Cardiac muscle cell (in vitro differentiated cells and primary cell): ENCODE data around the gene NCBP3. TPM values are rescaled to one million over a fixed set of nuclear protein-coding genes. Genes with fewer than 3 reads are reported as not detected.
A peak's percentile ranks its signal among the peaks of the same experiment; 100 is the strongest.

Experiments
- DNase-seq, 2 donors: peaks; one replicate each; pipeline versions ENCODE4 v3.0.0 to v3.0.0-alpha.2; 2010 to 2017; ENCODE audit warnings: low read depth in 1 of 2, low spot score in 1 of 2
- H3K27ac ChIP-seq: fragments of 200-600 bp; sonication (generic); 2 replicates; pipeline ENCODE4 v1.5.1; 2016
- H3K27me3 ChIP-seq: fragments of 200-600 bp; sonication (generic); 2 replicates; pipeline ENCODE4 v1.6.0; 2016; ENCODE audit warnings: control low read depth
- H3K36me3 ChIP-seq: fragments of 200-600 bp; sonication (generic); 2 replicates; pipeline ENCODE4 v1.5.1; 2016; ENCODE audit warnings: control low read depth
- H3K4me1 ChIP-seq: fragments of 200-600 bp; sonication (generic); 2 replicates; pipeline ENCODE4 v1.8.1; 2017; ENCODE audit warnings: low read depth, mild to moderate bottlenecking, mixed run types
- H3K4me3 ChIP-seq: fragments of 200-600 bp; sonication (generic); 2 replicates; pipeline ENCODE4 v1.5.1; 2016; ENCODE audit warnings: mild to moderate bottlenecking
- H3K9me3 ChIP-seq: fragments of 200-600 bp; sonication (generic); 2 replicates; pipeline ENCODE4 v1.5.1; 2017; ENCODE audit warnings: low read depth, mild to moderate bottlenecking, control low read depth
- CTCF ChIP-seq: IDR thresholded peaks from 2 replicates; pipeline ENCODE4 v1.5.1; 2012; ENCODE audit warnings: low read depth, mild to moderate bottlenecking, low read length
- polyA plus RNA-seq: library from polyadenylated mRNA; unstranded; fragments of >200 nt; fragmentation: Nextera tagmentation; extraction: Ambion mirVana; gene quantifications from 2 replicates; pipeline ENCODE4 v1.2.1, GENCODE V29; 2016
- total RNA-seq: library from RNA; depleted of rRNA; stranded (reverse); fragments of >200 nt; gene quantifications from 2 replicates; pipeline ENCODE4 v1.2.3, GENCODE V29; 2016

NCBP3 gene
- total and polyA plus RNA-seq, 2 experiments from 2014 or later, result 27.0 to 32.2 TPM

- Histone ChIP-seq H3K36me3 (no peaks in the 10 kb centered on the region), H3K9me3 (no peaks in the 10 kb centered on the region), H3K4me1 (no peaks in the 10 kb centered on the region), H3K27me3 (no peaks in the 10 kb centered on the region), H3K4me3 (no peak overlapping the region), H3K27ac (no peak overlapping the region)
- no peak for TF ChIP-seq CTCF
- DNase-seq, result peak in 1 of 2 donors; percentile 62
These were observed 39.9 kb upstream of the NCBP3 start for GRCh38 chr17:3885970-3886369.

- peak in 1 of 2 donors; percentile 51 for DNase-seq
- H3K9me3 ChIP-seq, result no peaks in the 10 kb centered on the region
- no peaks in the 10 kb centered on the region for H3K27me3 ChIP-seq
- H3K27ac ChIP-seq, result no peak overlapping the region
- H3K4me1 ChIP-seq, result no peaks in the 10 kb centered on the region
- TF ChIP-seq CTCF, result no peak
- H3K4me3 ChIP-seq, result no peak overlapping the region
- H3K36me3 ChIP-seq, result no peaks in the 10 kb centered on the region
These were observed 39.2 kb upstream of the NCBP3 start for GRCh38 chr17:3885271-3885670.

- H3K27ac ChIP-seq, result no peak overlapping the region
- no peaks in the 10 kb centered on the region for H3K9me3 ChIP-seq
- TF ChIP-seq CTCF, result no peak
- no peak for DNase-seq
- H3K4me1 ChIP-seq, result no peaks in the 10 kb centered on the region
- H3K27me3 ChIP-seq, result no peaks in the 10 kb centered on the region
- H3K36me3 ChIP-seq, result no peaks in the 10 kb centered on the region
- H3K4me3 ChIP-seq, result no peak overlapping the region
These were observed 38.1 kb upstream of the NCBP3 start for GRCh38 chr17:3884188-3884587.

DNA sequence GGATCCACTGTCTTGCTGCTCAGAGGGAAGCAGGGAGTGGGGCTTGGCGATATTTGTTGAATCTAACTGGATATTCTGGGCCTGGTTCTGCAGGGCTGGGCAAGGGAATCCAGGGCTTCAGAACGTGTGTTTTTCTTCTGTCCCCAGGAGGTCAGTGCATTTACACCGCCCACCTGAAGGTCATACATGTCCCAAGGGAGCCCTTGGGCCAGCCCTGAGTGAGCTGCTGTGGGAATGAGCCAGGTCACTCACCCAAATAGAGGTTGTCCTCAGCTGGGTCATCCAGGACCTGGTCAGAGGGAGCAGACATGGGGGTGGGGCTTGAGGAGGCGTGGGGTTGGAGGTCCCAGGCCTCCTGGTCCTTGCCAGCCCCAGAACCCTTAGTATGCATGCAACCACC lies 36.2 kb upstream of the NCBP3 start:
- no peaks in the 10 kb centered on the region for H3K9me3 ChIP-seq
- H3K4me3 ChIP-seq, result no peak overlapping the region
- H3K36me3 ChIP-seq, result no peaks in the 10 kb centered on the region
- H3K4me1 ChIP-seq, result no peaks in the 10 kb centered on the region
- H3K27ac ChIP-seq, result no peak overlapping the region
- no peaks in the 10 kb centered on the region for H3K27me3 ChIP-seq
- TF ChIP-seq CTCF, result no peak
- no peak for DNase-seq

GRCh38 chr17:3880983-3881382 lies 34.9 kb upstream of the NCBP3 start:
- no peaks in the 10 kb centered on the region for H3K36me3 ChIP-seq
- no peak overlapping the region for H3K4me3 ChIP-seq
- no peaks in the 10 kb centered on the region for H3K27me3 ChIP-seq
- no peaks in the 10 kb centered on the region for H3K9me3 ChIP-seq
- H3K27ac ChIP-seq, result no peak overlapping the region
- H3K4me1 ChIP-seq, result no peaks in the 10 kb centered on the region
- DNase-seq, result no peak
- no peak for TF ChIP-seq CTCF
